NCI-H446 (cell line): ENCODE data around the gene NUDCD3.

Source experiments
- DNase-seq, 2 experiments: peaks; one replicate each; lab custom pipeline; 2025; lab: John Stamatoyannopoulos, UW

NUDCD3 gene

DNA sequence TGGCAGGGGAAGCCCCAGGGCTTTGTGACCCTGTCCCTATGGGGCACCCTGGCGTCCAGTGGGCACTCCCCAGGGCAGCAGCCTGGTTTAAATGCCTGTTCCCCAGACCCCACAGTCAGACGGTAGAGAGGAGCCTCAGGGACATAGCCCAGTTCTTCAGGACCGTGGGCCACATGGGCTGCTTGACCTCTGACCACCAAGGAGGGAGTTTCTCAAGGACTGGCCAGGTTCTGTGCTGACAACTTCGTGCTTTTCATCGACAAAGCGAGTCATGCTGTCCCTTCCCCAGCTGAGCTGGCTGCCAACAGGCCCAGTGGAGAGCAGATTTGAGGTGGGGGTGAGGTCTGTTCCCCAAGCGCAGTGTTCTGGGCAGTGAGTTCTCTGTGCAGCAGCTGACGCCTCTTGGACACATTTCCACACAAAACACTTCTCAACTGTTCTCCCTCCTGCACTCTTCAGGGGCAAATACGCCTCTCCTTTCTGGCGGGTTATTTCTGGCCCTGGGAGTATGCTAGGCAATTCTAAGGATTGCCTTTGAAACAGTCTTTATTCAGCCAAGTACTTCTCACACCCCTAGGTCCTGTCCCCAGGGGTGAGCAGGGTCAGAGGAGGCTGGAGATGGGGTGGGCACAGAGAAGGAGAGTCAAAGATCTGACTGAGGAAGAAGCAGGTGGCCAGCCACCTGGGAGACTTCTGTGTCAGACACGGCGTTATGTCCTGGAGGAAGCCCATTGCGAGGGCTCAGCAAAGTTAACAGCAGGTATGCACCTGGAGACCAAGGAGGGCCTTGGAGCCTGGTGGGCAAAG is 107.8 kb downstream of the NUDCD3 start:
- DNase-seq: no peak

DNA sequence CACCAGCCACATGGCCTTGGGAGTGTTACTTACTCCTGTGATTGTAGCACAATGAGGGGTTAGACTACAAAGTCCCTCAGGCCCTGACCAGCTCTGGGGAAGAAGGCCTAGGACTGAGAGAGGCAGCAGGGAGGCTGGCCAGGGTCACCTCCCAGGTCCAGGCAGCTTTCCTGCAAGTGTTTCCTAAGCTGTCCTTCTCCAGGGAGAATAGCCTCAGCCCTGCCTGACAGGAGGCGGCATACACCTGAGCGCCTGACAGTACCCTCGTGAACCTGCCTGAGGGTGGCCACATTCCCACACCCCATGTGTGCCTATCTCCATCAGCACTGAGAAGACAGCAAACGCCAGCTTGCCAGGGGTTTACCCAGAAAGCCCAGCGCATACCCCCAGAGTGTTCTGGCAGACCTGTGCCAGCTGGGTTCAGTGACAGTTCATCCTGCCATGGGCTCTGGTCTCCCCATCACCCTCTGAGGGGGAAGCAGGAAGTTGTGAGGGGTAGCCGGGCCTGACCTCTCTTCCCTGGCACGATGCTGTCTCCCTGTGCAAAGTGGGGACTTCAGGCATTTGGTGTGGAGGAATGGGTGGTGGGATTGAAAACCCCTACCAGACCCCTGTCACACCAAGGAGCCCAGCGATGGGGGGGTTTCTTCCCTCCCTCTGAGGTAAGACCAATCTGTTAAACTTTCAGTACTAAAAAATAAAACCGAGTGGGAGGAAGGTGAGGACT is 108.8 kb downstream of the NUDCD3 start:
- no peak for DNase-seq

DNA sequence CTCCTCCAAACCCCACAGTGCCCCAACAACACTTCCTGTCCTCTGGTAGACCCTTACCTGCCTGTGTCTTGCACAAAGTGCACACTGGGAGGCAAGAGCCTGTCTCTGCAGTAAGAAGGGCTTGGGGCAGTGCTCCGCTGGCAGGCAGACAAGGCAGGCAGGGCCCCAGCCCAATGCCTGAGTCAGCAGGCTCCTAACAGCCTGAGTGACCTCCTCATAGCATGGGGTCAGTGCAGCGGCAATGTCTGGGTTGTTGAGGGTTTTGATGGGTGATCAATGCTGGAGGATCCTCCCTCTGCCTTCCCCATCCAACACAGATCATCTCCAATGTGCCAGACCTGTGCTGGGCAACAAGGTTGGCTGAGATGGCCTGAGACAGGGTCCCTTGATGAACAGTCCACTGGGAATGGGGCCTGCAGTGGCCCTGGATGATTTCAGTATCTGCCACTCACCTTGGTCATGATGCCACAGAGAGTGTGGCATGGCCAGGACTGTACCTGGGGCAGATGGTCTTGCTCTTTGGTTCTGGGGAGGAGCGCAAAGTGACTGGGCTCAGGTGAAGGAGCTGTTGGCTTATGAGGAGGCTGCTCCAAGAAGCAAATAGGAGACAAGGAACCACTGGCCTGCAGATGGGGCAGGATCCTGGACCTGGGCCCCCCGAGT is 109.5 kb downstream of the NUDCD3 start:
- DNase-seq: no peak

DNA sequence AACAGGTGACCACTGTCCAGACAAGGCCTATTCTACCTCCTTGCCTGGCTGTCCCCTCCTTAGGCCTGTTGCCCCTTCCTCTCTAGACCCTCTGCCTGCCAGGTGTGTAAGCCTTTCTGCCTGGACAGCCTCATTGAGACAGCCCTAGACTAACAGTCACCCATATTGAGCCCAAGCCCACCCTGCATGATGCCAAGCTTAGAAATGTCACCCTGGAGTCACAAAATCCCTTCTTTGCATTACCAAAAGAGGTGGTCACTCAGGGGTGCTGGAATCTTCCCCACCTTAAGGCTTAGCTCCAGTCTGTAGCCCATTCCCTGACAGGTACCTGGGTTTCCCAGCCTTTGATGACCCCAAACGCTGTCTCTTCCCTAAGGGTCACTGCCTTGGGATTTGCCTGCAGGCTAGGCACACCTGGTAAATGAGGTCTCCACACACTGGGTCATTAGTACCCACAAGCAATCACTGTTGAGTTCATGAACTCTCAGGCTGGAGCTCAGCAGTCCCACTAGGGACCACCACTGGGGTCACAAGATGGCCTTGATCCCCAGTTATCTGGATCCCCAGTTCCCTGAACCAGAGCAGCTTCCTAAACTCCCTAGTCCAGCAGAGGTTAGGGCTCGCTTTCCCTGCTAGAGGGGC is 110.1 kb downstream of the NUDCD3 start:
- no peak for DNase-seq

DNA sequence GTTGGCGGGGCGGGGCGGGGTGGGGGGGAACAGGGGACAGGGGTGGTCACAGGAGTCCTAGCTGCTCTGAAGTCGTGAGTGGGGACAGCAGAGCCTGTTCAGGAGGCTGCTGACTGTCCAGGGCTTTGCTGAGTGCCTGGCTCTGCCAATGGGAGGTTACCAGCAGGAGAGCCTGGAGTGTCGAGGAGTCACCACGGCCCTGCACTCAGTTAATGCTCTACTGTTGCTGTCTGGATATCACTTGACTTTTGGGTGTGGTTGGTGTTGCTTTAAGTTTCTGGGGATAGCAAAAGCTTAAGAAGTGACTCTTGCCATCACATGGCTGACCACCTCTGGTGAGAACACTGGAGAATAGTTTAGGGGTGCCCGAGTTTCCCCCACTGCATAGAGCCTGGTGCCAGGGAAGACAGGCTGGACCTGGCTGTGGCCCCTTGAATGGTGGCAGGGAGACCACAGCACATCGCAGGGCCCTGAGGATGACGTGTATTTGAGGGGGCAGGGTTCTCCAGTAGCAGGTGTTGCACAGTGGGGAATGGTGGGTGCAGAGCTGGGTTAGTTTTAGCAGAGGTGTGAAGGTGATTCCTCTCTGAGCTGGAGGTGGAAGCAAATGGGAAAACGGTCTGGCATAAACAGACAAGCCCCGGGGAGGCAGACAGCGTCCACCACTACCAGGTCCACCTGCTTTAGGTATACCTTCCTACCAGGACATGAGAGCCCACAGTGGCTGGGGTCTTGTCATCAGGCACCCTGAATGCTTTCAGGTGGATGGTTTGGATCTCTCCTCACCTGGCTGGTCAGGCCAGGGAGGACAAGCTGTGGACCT is 110.9 kb downstream of the NUDCD3 start:
- no peak for DNase-seq

DNA sequence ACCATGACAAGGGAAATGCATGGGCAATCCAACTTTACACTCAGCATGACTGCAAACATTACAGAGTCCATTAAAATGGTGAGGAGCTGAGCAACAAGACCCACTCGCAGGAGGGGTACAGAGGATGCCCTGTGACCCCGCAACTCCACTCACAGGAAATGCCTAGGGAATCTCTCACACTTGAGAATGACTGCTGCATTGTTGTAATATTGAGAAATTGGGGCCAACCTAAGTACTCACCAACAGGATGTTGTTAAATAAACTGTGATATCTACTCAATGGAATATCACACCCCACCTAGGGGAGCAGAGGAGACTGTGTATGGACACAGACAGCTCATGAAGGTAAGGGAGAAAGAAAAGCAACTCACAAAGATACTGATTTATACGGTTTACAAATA is 111.7 kb downstream of the NUDCD3 start:
- no peak for DNase-seq

DNA sequence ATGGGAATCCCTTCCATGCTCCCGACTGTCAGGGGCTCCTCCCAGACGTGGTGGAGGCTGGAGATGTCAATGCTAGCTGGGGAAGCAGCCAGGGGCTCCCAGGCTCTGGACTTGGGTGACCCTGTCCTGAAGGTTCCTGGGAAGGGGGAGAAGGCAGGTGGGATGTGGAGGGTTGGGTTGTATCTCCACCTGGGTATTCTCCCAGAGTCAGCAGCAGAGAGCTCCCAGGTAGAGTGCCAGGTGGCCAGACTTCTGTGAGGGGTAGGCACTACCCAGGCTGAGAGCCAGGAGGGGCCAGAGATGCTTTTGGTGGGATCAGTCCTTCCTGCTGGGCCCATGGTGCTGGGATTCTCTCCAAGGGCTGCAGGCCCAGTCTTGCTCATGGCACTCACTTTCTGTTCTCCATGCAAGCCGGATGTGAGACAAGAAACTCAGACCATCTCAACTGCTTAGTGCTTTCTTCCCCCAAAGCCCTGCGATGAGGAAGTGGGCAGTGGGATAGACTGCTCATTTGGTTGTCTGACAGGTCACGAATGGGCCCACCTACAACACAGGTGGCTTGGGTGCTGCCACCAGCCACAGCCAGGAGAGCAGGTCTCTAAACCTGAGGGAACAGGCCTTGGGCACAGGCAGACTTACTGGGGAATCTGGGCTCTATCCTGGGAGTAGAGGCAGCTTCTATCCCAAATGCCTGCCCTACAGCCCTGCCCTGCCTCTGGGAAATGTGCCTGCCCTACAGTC is 112.6 kb downstream of the NUDCD3 start:
- no peak for DNase-seq

DNA sequence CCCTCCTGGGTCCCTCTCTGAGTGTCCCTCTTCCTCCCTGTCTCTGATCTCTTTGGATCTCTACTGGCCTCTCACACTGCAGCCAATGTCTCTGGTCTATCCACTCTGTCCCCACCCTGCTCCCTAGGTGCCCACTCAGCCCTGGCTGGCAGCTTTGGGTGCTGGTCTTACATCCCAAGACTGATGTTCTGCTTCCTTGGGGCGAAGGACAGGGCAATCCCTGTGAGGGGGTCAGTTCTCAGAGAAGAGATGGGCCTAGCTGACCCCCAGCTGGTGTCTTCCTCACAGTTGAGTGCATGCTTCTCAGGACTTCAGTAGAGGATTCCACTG is 113.4 kb downstream of the NUDCD3 start:
- no peak for DNase-seq

DNA sequence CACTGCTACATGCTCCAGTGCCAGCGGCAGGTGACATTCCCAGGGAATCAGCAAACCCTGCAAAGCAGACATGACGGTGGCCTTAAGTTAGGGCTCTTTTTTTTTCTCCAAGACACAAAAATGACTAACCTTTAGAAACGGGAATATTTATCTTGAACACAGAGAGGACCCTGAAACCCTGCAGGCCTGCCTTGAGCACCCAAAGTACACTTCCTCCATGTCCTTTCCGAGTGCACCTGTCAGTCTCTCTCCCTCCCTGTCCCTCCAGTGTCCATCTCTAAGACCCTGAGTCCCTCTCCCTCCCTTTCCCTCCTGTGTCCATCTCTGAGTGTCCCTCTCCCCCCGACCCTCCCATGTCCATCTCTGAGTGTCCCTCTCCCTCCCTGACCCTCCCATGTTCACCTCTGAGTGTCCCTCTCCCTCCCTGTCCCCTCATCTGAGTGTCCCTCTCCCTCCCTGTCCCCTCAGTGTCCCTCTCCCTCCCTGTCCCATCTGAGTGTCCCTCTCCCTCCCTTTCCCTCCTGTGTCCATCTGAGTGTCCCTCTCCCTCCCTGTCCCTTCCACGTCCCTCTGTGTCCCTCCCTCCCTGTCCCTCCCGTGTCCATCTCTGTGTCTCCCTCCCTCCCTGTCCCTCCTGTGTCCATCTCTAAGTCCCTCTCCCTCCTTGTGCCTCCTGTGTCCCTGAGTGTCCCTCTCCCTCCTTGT is 113.9 kb downstream of the NUDCD3 start:
- no peak for DNase-seq

DNA sequence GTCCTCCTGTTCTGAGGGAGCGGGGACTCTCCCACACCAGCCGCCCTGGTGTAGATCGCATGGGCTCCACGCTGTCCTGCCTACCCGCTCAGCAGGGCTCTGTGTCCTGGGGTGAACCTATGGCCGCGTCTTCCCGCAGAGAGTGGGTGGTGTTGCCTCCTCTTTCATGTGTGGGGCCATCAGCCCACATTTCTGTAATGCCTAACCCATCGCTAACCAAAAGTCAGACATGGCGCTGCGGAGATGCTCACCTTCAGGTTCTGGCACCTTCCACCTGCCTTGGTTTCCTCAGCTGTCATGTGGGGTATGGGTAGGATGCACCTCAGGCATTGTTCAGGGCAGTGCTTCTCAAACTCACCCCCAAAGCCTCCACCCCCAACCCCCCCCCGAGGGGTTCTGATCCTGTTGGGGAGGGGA is 114.5 kb downstream of the NUDCD3 start:
- no peak for DNase-seq

DNA sequence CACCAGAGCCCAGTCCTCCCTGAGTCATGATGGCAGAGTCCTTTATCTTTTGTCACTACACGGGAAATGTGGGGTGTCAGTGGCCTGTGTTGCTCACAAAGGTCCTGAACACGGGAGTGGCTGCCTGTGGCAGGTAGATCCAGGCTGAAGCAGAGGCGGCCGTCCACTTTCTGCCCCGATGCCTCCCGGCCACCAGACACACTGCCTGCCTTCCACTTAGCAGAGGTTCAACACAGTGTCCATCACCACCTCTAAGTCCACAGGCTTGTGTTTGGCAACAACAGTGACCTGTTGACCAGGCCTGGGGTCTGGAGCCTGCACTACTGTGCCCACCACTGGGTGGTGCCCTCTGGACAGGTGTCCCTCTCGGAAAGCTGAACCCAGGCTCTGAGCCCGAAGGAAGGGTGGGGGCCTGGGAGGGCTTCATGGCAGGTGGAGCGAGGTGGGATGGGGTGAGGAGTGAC is 115.2 kb downstream of the NUDCD3 start:
- DNase-seq: no peak

DNA sequence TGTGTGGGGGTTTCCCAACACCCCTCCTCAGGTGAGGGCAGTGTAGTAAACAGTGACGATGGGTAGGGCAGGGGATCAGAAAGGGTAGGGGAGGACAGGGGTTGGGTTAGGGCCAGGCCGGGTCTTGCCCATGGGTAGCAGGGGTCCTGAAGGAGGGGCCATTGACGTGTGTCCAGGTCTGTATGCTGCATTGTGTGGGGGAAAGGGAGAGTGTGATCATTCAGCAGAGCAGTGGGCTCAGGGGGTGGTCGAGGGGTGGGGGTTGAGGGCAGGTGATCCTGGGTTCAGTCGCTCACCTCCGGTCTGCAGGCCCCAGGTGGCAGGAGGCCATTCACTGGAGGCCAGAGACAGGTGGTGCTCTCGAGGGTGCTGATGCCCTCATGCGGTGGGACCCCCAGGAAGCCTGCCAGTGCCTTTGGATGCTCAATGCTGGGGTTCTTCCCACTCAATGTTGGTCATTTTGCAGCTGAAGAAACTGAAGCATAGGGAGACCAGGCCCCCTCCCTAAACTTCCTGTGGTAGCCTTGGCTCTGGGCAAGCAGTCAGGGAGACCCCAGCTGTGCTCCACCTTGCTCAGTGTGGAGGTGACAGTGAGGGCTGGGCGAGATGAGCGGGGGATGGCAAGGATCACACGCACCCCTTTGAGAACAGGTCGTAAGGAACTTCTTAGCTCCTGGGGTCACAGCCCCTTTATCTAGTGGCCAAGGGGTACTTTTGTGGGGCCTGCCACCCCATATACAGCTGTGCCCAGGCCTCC is 116.3 kb downstream of the NUDCD3 start:
- DNase-seq: no peak

DNA sequence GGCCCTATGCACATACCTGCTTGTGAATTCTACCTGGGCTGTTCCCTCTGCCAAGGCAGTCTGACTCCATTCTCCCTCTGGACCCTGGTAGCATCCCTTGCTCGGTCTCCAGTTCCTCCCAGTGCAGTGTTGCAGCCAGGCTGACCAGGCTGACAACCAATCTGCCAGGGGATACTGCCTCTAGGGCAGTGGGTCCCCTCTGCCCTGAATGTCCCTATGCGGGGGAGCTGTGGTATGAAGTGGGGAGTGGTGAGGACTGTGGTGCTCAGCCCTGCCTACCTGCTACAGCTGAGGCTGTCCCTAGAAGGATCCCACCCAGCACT is 117.1 kb downstream of the NUDCD3 start:
- no peak for DNase-seq

DNA sequence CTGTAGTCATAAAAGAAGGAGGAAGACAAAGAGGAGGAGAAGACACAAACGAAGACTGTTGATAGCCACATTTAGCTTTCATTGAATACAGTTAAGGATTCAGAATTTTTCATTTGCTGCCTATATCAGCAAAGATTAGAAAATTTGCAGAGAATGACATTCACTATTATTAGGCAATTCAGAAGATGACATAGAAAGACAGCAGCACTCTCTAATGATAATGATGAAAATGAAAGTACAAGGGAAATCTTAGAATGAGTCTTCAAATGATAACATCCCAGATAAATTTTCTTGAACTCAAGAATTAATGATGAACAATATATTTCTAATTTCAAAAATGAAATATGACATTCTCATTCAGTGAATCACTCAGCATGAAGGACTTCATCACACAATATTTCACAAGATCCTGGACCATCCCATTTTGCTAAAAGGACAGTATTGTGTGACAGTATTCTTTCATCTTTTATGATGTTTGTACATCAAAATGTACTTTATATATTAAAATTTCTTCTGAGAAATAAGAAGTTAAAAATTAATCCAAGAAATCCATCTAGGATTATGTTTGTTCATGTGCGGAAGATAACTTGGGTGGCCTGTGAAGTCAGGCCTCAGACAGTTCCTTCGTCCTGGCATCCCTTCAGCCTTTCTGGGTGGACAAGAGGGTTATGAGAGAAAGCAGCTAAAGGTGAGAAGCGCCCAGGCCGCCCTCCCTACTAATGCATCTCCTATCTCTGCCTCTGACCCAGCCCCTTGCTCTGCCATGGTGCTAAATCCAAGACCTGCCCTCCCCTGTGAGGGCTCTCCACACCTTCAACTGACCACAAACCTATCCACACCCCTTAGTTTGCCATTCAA is 117.7 kb downstream of the NUDCD3 start:
- DNase-seq: no peak

DNA sequence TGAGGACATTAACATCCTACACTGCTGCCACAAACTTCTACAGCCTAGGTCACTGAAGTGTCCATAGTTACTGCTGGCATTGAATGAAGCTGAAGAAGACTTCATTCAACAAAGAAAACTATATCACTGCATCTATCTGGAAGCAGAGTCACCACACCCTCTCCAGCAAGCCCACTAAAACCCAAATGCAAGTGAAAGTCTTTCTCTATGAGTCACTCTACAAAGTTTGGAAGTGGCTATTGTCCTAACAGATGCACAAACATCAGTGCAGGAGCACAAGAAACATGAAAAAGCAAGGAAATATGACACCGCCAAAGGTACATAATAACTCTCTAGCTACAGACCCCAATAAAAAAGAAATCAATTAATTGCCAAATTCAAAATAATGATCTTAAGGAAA is 121.6 kb downstream of the NUDCD3 start:
- no peak for DNase-seq

DNA sequence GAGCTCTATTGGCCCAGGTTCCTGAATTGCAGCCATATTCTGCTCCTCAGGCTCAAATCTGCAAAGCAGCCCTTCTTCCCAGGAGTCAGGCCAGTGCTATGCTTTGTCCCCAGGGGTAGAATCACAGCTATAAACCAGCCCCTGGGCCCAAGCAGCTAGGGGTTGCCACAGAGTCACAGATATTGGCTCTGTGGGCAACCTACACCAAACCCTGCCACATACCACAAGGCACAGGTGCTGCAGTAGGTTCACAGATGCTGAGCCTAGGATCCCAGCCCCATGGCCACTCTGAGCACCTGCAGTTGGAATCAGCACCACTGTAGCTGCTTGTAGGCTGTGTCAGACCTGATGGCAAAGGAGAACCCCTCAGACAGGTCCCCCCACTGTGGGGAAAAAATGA is 122.0 kb downstream of the NUDCD3 start:
- no peak for DNase-seq

DNA sequence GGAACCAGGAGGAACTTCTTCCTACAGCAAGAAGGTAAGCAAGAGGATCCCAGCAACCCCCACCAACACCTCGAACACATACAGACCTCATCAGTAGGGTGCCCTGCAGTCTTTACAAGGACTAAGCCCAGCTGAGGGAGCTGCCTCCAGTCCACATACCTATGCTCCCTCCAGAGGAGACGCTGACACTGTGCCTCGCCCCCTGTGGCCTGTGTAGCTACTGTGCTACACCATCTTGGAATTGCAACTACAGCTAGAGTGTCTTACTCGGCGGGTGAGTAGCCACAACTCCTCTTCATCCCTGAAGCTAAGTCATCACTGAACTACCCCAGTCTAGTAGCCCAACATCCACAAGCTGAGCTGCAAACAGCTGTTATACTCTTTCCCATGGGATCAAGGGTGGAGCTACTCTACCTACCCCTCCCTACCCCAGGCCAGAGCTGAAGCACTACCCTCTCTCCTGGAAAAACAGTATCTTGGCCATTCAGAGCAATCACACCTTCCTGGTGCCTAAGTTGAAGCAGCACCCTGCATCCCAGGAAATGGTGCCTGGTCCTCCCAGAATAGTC is 122.9 kb downstream of the NUDCD3 start:
- DNase-seq: no peak

DNA sequence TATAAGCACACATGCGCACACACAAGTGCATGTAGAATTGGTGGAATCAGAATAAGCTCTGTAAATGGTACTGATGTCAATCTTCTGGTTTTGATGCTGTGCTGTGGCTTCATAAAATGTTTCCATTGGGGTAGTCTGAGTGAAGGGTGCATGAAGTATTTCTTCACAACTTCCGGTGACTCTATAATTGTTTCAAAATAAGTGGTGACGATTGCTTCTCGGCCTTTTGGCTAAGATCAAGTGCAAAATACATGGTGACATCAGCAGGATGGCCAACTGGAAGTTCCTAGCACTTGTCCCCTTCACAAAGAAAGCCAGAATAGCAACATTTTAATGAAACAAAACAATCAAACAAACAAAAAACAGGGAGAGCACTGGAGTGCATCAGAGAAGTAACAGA is 123.5 kb downstream of the NUDCD3 start:
- no peak for DNase-seq
